Hepatocyte (in vitro differentiated cells): ENCODE results near the gene HOXA6. TPM values are rescaled to one million over a fixed set of nuclear protein-coding genes. Genes with fewer than 3 reads are reported as not detected.
A peak's percentile ranks its signal among the peaks of the same experiment; 100 is the strongest.

ENCODE experiments used
- DNase-seq: peaks from one replicate; pipeline ENCODE4 v3.0.0-alpha.2; 2016; ENCODE audit warnings: low spot score
- H2AFZ ChIP-seq: fragments of 200-600 bp; sonication (generic); 2 replicates; pipeline ENCODE4 v1.6.0; 2016; ENCODE audit warnings: antibody characterized with exemption, mild to moderate bottlenecking
- H3K27ac ChIP-seq: fragments of 200-600 bp; sonication (generic); 2 replicates; pipeline ENCODE4 v1.5.1; 2016; ENCODE audit warnings: mild to moderate bottlenecking
- H3K27me3 ChIP-seq: fragments of 200-600 bp; sonication (generic); 2 replicates; pipeline ENCODE4 v1.6.1; 2016
- H3K36me3 ChIP-seq: fragments of 200-600 bp; sonication (generic); replicated peaks from 2 replicates; pipeline ENCODE4 v1.5.1; 2016; ENCODE audit warnings: low read depth; ENCODE audit not compliant: insufficient read depth
- H3K4me1 ChIP-seq: fragments of 200-600 bp; sonication (generic); 2 replicates; pipeline ENCODE4 v1.5.1; 2016; ENCODE audit warnings: mild to moderate bottlenecking, moderate library complexity; ENCODE audit not compliant: insufficient read depth
- H3K4me2 ChIP-seq: fragments of 200-600 bp; sonication (generic); 2 replicates; pipeline ENCODE4 v1.6.0; 2016
- H3K4me3 ChIP-seq: fragments of 200-600 bp; sonication (generic); 2 replicates; pipeline ENCODE4 v1.5.1; 2016; ENCODE audit warnings: mild to moderate bottlenecking
- H3K79me2 ChIP-seq: fragments of 200-600 bp; sonication (generic); 2 replicates; pipeline ENCODE4 v1.6.0; 2017; ENCODE audit warnings: mild to moderate bottlenecking
- H3K9me2 ChIP-seq: fragments of 200-600 bp; sonication (generic); replicated peaks from 2 replicates; pipeline ENCODE4 v1.6.0; 2017; ENCODE audit warnings: mild to moderate bottlenecking; ENCODE audit not compliant: insufficient read depth
- H3K9me3 ChIP-seq: fragments of 200-600 bp; sonication (generic); 2 replicates; pipeline ENCODE4 v1.5.1; 2016; ENCODE audit warnings: low read depth, mild to moderate bottlenecking
- H4K20me1 ChIP-seq: fragments of 200-600 bp; sonication (generic); 2 replicates; pipeline ENCODE4 v1.6.0; 2016; ENCODE audit warnings: mild to moderate bottlenecking; ENCODE audit not compliant: insufficient read depth, poor library complexity, severe bottlenecking
- EZH2 ChIP-seq: fragments of 200-600 bp; sonication (generic); IDR thresholded peaks from 2 replicates; pipeline ENCODE4 v1.6.1; 2016; ENCODE audit warnings: antibody characterized with exemption, mild to moderate bottlenecking, borderline replicate concordance
- EZH2phosphoT487 ChIP-seq: fragments of 200-600 bp; sonication (generic); IDR thresholded peaks from one replicate; pipeline ENCODE4 v1.6.1; 2018; ENCODE audit warnings: antibody characterized with exemption, mild to moderate bottlenecking, low read depth, moderate library complexity; ENCODE audit not compliant: unreplicated experiment, severe bottlenecking
- WGBS: methylation state at CpG from one replicate; pipeline ENCODE4 v1.1.6; 2016; ENCODE audit warnings: low lambda C conversion rate; ENCODE audit errors: missing lambda C conversion rate; 5-methylcytosine and 5-hydroxymethylcytosine counted together
- polyA plus RNA-seq: library from polyadenylated mRNA; unstranded; fragments of >200 nt; fragmentation: Nextera tagmentation; extraction: Ambion mirVana; gene quantifications from 2 replicates; pipeline ENCODE4 v1.2.1, GENCODE V29; 2016
- total RNA-seq: library from RNA; depleted of rRNA; stranded (reverse); fragments of >200 nt; gene quantifications from 2 replicates; pipeline ENCODE4 v1.2.3, GENCODE V29; 2014
- TF ChIP-seq, protein P1 (sequence below): fragments of 200-600 bp; sonication (generic); IDR thresholded peaks from 2 replicates; pipeline ENCODE4 v1.5.1; 2016; ENCODE audit warnings: antibody characterized with exemption, mild to moderate bottlenecking; ENCODE audit not compliant: poor library complexity

HOXA6 gene
- total and polyA plus RNA-seq, 2 experiments from 2014 or later = 0.23 TPM; not detected in 1

DNA sequence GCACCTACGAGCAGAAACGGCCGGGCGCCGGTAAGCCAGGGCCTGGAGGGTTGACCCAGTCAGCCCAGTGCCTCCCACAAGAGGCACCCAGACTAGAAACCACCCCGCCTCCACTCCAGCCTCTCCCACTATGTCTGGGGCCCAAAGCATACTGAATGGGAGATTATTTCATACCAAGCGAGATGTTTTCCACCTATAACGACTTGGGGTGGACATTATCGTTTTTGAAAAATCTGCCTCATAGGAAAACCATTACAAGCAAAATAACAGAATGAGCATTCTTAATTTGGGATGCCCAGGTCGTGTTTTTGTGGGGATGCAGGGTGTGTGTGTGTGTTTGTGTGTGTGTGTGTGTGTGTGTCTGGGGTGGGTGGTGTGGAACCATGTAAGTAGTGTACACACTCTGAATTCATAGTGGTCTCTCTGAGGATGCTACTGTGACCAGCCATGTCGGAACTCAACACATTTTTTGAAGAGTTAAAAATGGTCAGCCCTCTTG is 1.6 kb downstream of the HOXA6 start:
- TF ChIP-seq EZH2phosphoT487 (no peak), EZH2 (no peak)
- Histone ChIP-seq H3K27ac (no peak overlapping the region), H3K4me2 (no peak overlapping the region), H3K4me3 (no peak overlapping the region), H3K79me2 (no peaks in the 10 kb centered on the region), H3K9me3 (no peaks in the 10 kb centered on the region), H3K9me2 (no peaks in the 10 kb centered on the region), H2AFZ (no peak overlapping the region), H4K20me1 (no peaks in the 10 kb centered on the region), H3K27me3 (peaks cover 96% of the 10 kb centered on the region), H3K4me1 (peaks cover 17% of the 10 kb centered on the region), H3K36me3 (no peaks in the 10 kb centered on the region)
- 71% methylated on average over 11 of the region's 11 CpGs for WGBS
- no peak for DNase-seq

DNA sequence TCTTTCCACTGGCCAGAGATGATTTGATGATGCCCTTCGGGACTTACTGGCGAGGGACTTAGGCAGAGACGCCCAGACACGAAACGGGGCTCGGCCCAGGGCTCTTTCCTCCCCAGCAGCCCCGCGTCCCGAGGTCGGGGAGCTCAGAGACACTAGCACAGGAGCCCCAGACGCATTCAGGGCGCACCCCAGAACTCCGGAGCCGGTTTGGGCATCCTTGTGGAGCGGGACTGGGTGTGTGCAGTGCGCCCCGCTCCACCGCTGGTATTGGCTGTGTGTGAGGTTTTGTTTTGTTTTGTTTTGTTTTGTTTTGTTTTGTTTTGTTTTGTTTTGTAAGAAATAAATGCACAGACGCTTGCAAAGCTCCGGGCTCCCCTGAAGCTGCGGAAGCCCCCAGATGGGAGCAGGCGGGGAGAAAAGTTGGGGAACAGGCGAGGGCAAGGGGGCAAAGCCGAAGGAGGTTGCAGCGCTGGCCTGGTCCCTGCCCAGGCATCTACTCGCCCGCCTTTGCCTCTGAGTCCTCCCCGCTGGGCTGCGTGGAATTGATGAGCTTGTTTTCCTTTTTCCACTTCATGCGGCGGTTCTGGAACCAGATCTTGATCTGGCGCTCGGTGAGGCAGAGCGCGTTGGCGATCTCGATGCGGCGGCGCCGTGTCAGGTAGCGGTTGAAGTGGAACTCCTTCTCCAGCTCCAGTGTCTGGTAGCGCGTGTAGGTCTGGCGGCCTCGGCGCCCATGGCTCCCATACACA is 2.2 kb downstream of the HOXA6 start:
- H3K4me1 ChIP-seq = peaks cover 13% of the 10 kb centered on the region
- H3K9me2 ChIP-seq = no peaks in the 10 kb centered on the region
- H4K20me1 ChIP-seq = no peaks in the 10 kb centered on the region
- H3K27ac ChIP-seq = no peak overlapping the region
- H2AFZ ChIP-seq = no peak overlapping the region
- no peaks in the 10 kb centered on the region for H3K9me3 ChIP-seq
- H3K27me3 ChIP-seq = peaks cover 99% of the 10 kb centered on the region
- no peaks in the 10 kb centered on the region for H3K79me2 ChIP-seq
- H3K4me2 ChIP-seq = no peak overlapping the region
- no peaks in the 10 kb centered on the region for H3K36me3 ChIP-seq
- no peak overlapping the region for H3K4me3 ChIP-seq
- TF ChIP-seq EZH2 = no peak
- TF ChIP-seq EZH2phosphoT487 = no peak
- TF ChIP-seq, protein P1, sequence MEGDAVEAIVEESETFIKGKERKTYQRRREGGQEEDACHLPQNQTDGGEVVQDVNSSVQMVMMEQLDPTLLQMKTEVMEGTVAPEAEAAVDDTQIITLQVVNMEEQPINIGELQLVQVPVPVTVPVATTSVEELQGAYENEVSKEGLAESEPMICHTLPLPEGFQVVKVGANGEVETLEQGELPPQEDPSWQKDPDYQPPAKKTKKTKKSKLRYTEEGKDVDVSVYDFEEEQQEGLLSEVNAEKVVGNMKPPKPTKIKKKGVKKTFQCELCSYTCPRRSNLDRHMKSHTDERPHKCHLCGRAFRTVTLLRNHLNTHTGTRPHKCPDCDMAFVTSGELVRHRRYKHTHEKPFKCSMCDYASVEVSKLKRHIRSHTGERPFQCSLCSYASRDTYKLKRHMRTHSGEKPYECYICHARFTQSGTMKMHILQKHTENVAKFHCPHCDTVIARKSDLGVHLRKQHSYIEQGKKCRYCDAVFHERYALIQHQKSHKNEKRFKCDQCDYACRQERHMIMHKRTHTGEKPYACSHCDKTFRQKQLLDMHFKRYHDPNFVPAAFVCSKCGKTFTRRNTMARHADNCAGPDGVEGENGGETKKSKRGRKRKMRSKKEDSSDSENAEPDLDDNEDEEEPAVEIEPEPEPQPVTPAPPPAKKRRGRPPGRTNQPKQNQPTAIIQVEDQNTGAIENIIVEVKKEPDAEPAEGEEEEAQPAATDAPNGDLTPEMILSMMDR = no peak
- no peak for DNase-seq
- WGBS = 63% methylated on average over 44 of the region's 47 CpGs

DNA sequence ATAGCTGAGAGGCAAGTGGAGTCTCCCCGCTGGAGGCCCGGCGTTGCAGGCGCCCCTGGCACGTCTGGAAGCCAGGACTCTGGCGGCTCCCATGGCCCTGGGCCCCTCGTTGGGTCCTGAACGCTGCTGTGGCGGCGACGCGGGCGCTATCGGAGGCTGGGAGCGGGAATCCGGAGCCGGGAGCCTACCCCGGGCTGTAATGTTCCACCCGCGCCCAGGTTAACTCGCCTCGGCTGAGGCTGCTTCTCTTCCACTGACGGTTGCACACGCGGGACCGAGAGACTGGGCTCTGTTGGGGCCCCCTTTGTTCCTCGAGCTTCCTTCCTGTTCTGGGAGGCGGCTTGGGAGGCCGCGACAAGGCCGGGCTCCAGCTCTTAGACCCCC is 2.8 kb downstream of the HOXA6 start:
- no peak overlapping the region for H3K27ac ChIP-seq
- 31% methylated on average over 31 of the region's 31 CpGs for WGBS
- no peaks in the 10 kb centered on the region for H4K20me1 ChIP-seq
- no peaks in the 10 kb centered on the region for H3K9me2 ChIP-seq
- no peak overlapping the region for H3K4me2 ChIP-seq
- no peaks in the 10 kb centered on the region for H3K79me2 ChIP-seq
- no peak overlapping the region for H2AFZ ChIP-seq
- no peaks in the 10 kb centered on the region for H3K36me3 ChIP-seq
- peaks cover 99% of the 10 kb centered on the region for H3K27me3 ChIP-seq
- H3K4me1 ChIP-seq = peaks cover 13% of the 10 kb centered on the region
- peak; percentile 34 for TF ChIP-seq EZH2
- TF ChIP-seq EZH2phosphoT487 = no peak
- TF ChIP-seq, protein P1 = no peak
- no peak for DNase-seq
- H3K9me3 ChIP-seq = no peaks in the 10 kb centered on the region
- no peak overlapping the region for H3K4me3 ChIP-seq

DNA sequence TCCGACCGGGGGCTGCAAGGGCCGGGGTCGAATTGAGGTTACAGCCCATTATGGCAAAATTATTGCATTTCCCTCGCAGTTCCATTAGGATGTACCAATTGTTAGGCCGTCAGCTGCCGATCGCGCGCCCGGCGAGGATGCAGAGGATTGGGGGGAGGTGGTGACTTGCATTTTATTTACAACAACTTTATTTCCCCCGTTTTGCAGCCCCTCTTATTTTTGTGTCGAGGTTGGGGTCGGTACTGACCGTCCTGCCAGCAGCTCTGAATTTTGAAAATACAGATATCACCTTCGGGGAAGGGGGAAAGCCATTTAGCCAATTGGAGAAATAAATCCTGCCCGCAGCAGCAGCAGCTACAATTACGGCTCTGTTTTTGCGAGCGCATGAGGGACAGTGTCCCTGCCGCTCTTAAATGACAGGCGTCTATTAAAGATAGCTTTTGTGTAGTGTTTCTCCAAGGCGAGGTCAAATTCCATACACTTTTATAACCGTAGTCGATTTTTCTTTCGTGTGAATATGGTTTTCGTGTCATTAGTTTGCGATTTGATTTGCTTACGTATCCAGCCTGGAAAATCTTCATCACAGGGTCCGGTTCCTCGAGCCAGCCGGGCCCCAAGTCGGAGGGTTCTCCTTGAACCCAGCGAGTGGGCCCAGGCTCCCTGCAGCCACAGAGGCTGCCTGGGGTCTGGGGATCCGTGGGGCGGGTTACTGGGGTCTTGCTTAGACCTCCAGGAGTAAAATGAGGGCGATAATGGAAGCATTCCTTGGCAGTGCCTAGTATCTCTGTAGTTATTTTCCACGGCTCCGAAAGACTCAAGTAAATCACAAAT is 3.4 kb downstream of the HOXA6 start:
- H3K4me2 ChIP-seq = peak overlapping the region; percentile 96
- H3K4me3 ChIP-seq = no peak overlapping the region
- no peak for TF ChIP-seq EZH2phosphoT487

More for the DNA sequence above, 3.4 kb downstream of the HOXA6 start:
- no peaks in the 10 kb centered on the region for H3K36me3 ChIP-seq
- H3K9me2 ChIP-seq = no peaks in the 10 kb centered on the region
- DNase-seq = no peak
- 41% methylated on average over 40 of the region's 40 CpGs for WGBS
- H3K79me2 ChIP-seq = no peaks in the 10 kb centered on the region
- H2AFZ ChIP-seq = no peak overlapping the region
- H3K27ac ChIP-seq = no peak overlapping the region
- H4K20me1 ChIP-seq = no peaks in the 10 kb centered on the region
- no peaks in the 10 kb centered on the region for H3K9me3 ChIP-seq
- H3K27me3 ChIP-seq = peaks cover 99% of the 10 kb centered on the region
- peaks cover 19% of the 10 kb centered on the region for H3K4me1 ChIP-seq
